Panc1 (cell line): ENCODE results near the gene SEC14L2.

Experiments used
- CTCF ChIP-seq: fragments of 450-650 bp; IDR thresholded peaks from 2 replicates; pipeline ENCODE4 v1.5.1; 2017; ENCODE audit warnings: mild to moderate bottlenecking
- POLR2AphosphoS5 ChIP-seq: IDR thresholded peaks from 2 replicates; pipeline ENCODE4 v1.6.1; 2012; ENCODE audit warnings: mild to moderate bottlenecking, low read depth, low read length, moderate library complexity
- REST ChIP-seq, 2 experiments: IDR thresholded peaks; 2 replicates each; pipeline ENCODE4 v1.6.1; 2011 to 2012; ENCODE audit warnings: low read depth in 2 of 2, control low read depth in 1 of 2, low read length in 1 of 2, mild to moderate bottlenecking in 1 of 2, moderate library complexity in 1 of 2; ENCODE audit not compliant: insufficient read depth in 1 of 2
- TCF7L2 ChIP-seq: IDR thresholded peaks from 2 replicates; pipeline ENCODE4 v1.6.1; 2011; ENCODE audit warnings: mild to moderate bottlenecking, low read depth, low read length, inconsistent platforms

GRCh38 chr22:30380011-30380410, 16.8 kb upstream of the SEC14L2 start:
- TF ChIP-seq CTCF, result no peak
- no peak for TF ChIP-seq POLR2AphosphoS5
- no peak for TF ChIP-seq TCF7L2
- no peak for TF ChIP-seq REST (IDR thresholded peaks at IDR 0.05; ENCODE audit: insufficient read depth in 1 of 2, low read depth in 2 of 2, low read length in 1 of 2)
